Breast epithelium (tissue), 3 donors: ENCODE results near the gene TRAPPC6A.

Source experiments
- CTCF ChIP-seq, 3 donors: fragments of 450-650 bp; IDR thresholded peaks; one replicate each; pipeline ENCODE4 v1.5.1; 2016 to 2017; ENCODE audit warnings: antibody characterized with exemption in 3 of 3, mild to moderate bottlenecking in 3 of 3, moderate library complexity in 3 of 3
- POLR2AphosphoS5 ChIP-seq, 3 donors: sonication (generic); formaldehyde crosslinking; IDR thresholded peaks; one replicate each; pipeline ENCODE4 v1.6.1; 2017; ENCODE audit warnings: antibody characterized with exemption in 3 of 3

GRCh38 chr19:45170146-45171106, 7.6 kb downstream of the TRAPPC6A start:
- TF ChIP-seq CTCF (IDR thresholded peaks at IDR 0.05) (no peak), POLR2AphosphoS5 (IDR thresholded peaks at IDR 0.05) (no peak)
